Lower lobe of right lung (tissue), 2 donors: Measurements from ENCODE around the gene SOS1. TPM values are rescaled to one million over a fixed set of nuclear protein-coding genes. Genes with fewer than 3 reads are reported as not detected.
A peak's percentile ranks its signal among the peaks of the same experiment; 100 is the strongest.
"Not testable (repeated sequence)": the region's sequence is repeated elsewhere in the genome, so short reads cannot be mapped to it uniquely, and the experiment has no call there.

Experiments used
- ATAC-seq, 2 donors: fragments of 200-7000 bp; cut with Tn5 transposase; one replicate each; pipeline ENCODE4 v1.9.1; 2020 to 2022; ENCODE audit warnings: mild to moderate bottlenecking in 2 of 2, moderate library complexity in 2 of 2
- DNase-seq: peaks from one replicate; pipeline ENCODE4 v3.0.0-alpha.2; 2020
- H3K27ac ChIP-seq: fragments of 200-600 bp; one replicate; pipeline ENCODE4 v1.8.0; 2022
- H3K27me3 ChIP-seq: fragments of 200-600 bp; one replicate; pipeline ENCODE4 v1.8.0; 2022; ENCODE audit warnings: low read depth
- H3K36me3 ChIP-seq: fragments of 200-600 bp; one replicate; pipeline ENCODE4 v1.8.0; 2022; ENCODE audit warnings: mild to moderate bottlenecking
- H3K4me1 ChIP-seq: fragments of 200-600 bp; one replicate; pipeline ENCODE4 v1.8.0; 2022
- H3K4me3 ChIP-seq: fragments of 200-600 bp; one replicate; pipeline ENCODE4 v1.8.0; 2022; ENCODE audit warnings: mild to moderate bottlenecking
- H3K9me3 ChIP-seq: fragments of 200-600 bp; one replicate; pipeline ENCODE4 v1.8.0; 2022
- CTCF ChIP-seq: fragments of 200-600 bp; IDR thresholded peaks from one replicate; pipeline ENCODE4 v1.8.0; 2022; ENCODE audit warnings: antibody characterized with exemption, mild to moderate bottlenecking
- intact Hi-C: fragments of 100-400 bp; cut with DNase I; formaldehyde crosslinking; loops from one replicate; pipeline ENCODE4 v1.11.0; 2022
- total RNA-seq: library from RNA; stranded (reverse); fragmentation: NEBNext Ultra II Directional; extraction: Animal tissue kit (Norgen Biotek cat#: 25700); gene quantifications from one replicate; pipeline ENCODE4 v1.2.1, GENCODE V29; 2021
- donor health status: DM: no; HTN: yes; CAD: no; lungs with severe emphysema.

SOS1 gene
- total RNA-seq, 1 donor from 2014 or later: 43.6 TPM

GRCh38 chr2:39065616-39066015, 55.2 kb downstream of the SOS1 start:
- TF ChIP-seq CTCF: no peak
- intact Hi-C loops: no loop called here
- ATAC-seq: no peak
- Histone ChIP-seq H3K4me1 (no peaks in the 10 kb centered on the region), H3K27me3 (no peaks in the 10 kb centered on the region), H3K27ac (no peak overlapping the region), H3K4me3 (no peak overlapping the region), H3K9me3 (no peaks in the 10 kb centered on the region), H3K36me3 (peaks cover 17% of the 10 kb centered on the region)
- no peak for DNase-seq

GRCh38 chr2:39062320-39062719, 58.5 kb downstream of the SOS1 start:
- H3K9me3 ChIP-seq: no peaks in the 10 kb centered on the region
- no peaks in the 10 kb centered on the region for H3K27me3 ChIP-seq
- H3K4me1 ChIP-seq: no peaks in the 10 kb centered on the region
- H3K27ac ChIP-seq: no peak overlapping the region
- no peak for TF ChIP-seq CTCF
- intact Hi-C loops: loop anchor here (5.0 kb wide), 1 partner anchor 165 kb away; no protein-coding TSS in a partner anchor
- ATAC-seq: no peak
- no peak for DNase-seq
- H3K36me3 ChIP-seq: peaks cover 17% of the 10 kb centered on the region
- H3K4me3 ChIP-seq: no peak overlapping the region

DNA sequence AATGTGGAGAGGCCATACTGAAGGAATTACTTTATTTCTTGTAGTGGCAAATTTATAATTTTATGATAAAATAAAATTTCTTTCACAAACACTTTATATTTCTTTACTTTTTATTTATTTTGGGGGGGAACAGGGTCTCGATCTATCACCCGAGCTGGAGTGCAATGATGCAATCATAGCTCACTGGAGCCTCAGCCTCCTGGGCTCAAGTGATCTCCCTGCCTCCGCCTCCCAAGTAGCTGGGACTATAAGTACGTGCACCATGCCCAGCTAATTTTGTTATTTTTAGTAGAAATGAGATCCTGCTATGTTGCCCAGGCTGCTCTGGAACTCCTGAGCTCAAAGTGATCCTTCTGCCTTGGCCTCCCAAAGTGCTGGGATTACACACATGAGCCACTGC, 59.6 kb downstream of the SOS1 start:
- H3K27ac ChIP-seq: no peak overlapping the region
- no peaks in the 10 kb centered on the region for H3K27me3 ChIP-seq
- TF ChIP-seq CTCF: no peak
- H3K4me1 ChIP-seq: no peaks in the 10 kb centered on the region
- H3K4me3 ChIP-seq: no peak overlapping the region
- no peak for DNase-seq
- H3K9me3 ChIP-seq: no peaks in the 10 kb centered on the region
- intact Hi-C loops: loop anchor here (5.0 kb wide), 1 partner anchor 166 kb away; no protein-coding TSS in a partner anchor
- no peak for ATAC-seq
- H3K36me3 ChIP-seq: peaks cover 10% of the 10 kb centered on the region

GRCh38 chr2:39059366-39059952, 61.4 kb downstream of the SOS1 start:
- H3K36me3 ChIP-seq: peaks cover 20% of the 10 kb centered on the region
- H3K27me3 ChIP-seq: no peaks in the 10 kb centered on the region
- intact Hi-C loops: no loop called here
- no peak overlapping the region for H3K4me3 ChIP-seq
- no peaks in the 10 kb centered on the region for H3K9me3 ChIP-seq
- DNase-seq (no peak), ATAC-seq (no peak)
- H3K4me1 ChIP-seq: no peaks in the 10 kb centered on the region
- no peak overlapping the region for H3K27ac ChIP-seq
- TF ChIP-seq CTCF: peak; percentile 75

DNA sequence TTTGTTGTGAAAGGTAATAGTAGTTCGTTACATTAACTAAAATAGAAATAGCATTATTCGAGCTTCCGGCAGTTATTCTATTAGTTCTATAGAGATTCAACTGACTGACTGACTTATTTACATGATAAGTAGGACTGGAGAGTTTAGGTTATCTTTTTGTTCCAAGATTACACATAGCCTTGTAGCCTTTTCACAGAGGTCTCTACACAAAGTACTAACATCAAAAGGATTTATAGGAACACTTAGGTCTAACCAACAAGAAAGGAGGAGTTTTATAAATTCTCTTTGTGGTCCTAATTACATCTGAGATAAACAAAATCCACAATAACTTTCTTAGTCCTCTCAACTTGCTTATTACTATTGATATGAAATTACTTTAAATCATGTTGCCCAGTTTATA, 62.8 kb downstream of the SOS1 start:
- TF ChIP-seq CTCF: no peak
- H3K36me3 ChIP-seq: peaks cover 32% of the 10 kb centered on the region
- intact Hi-C loops: no loop called here
- H3K9me3 ChIP-seq: no peaks in the 10 kb centered on the region
- DNase-seq: no peak
- no peak for ATAC-seq
- no peaks in the 10 kb centered on the region for H3K4me1 ChIP-seq
- no peak overlapping the region for H3K4me3 ChIP-seq
- no peaks in the 10 kb centered on the region for H3K27me3 ChIP-seq
- no peak overlapping the region for H3K27ac ChIP-seq

GRCh38 chr2:39052665-39053064, 68.2 kb downstream of the SOS1 start:
- not testable (repeated sequence) for ATAC-seq
- peaks cover 76% of the 10 kb centered on the region for H3K36me3 ChIP-seq

More at GRCh38 chr2:39052665-39053064, 68.2 kb downstream of the SOS1 start:
- H3K9me3 ChIP-seq, H3K27ac ChIP-seq, H3K27me3 ChIP-seq, H3K4me1 ChIP-seq, H3K4me3 ChIP-seq, DNase-seq, intact Hi-C loops: not testable (repeated sequence)
